Cardiac muscle cell (in vitro differentiated cells and primary cell): ENCODE results near the gene LDLRAD4. TPM values are rescaled to one million over a fixed set of nuclear protein-coding genes. Genes with fewer than 3 reads are reported as not detected.

Source experiments
- DNase-seq, 2 donors: peaks; one replicate each; pipeline versions ENCODE4 v3.0.0 to v3.0.0-alpha.2; 2010 to 2017; ENCODE audit warnings: low read depth in 1 of 2, low spot score in 1 of 2
- H3K27ac ChIP-seq: fragments of 200-600 bp; sonication (generic); 2 replicates; pipeline ENCODE4 v1.5.1; 2016
- H3K27me3 ChIP-seq: fragments of 200-600 bp; sonication (generic); 2 replicates; pipeline ENCODE4 v1.6.0; 2016; ENCODE audit warnings: control low read depth
- H3K36me3 ChIP-seq: fragments of 200-600 bp; sonication (generic); 2 replicates; pipeline ENCODE4 v1.5.1; 2016; ENCODE audit warnings: control low read depth
- H3K4me1 ChIP-seq: fragments of 200-600 bp; sonication (generic); 2 replicates; pipeline ENCODE4 v1.8.1; 2017; ENCODE audit warnings: low read depth, mild to moderate bottlenecking, mixed run types
- H3K4me3 ChIP-seq: fragments of 200-600 bp; sonication (generic); 2 replicates; pipeline ENCODE4 v1.5.1; 2016; ENCODE audit warnings: mild to moderate bottlenecking
- H3K9me3 ChIP-seq: fragments of 200-600 bp; sonication (generic); 2 replicates; pipeline ENCODE4 v1.5.1; 2017; ENCODE audit warnings: low read depth, mild to moderate bottlenecking, control low read depth
- polyA plus RNA-seq: library from polyadenylated mRNA; unstranded; fragments of >200 nt; fragmentation: Nextera tagmentation; extraction: Ambion mirVana; gene quantifications from 2 replicates; pipeline ENCODE4 v1.2.1, GENCODE V29; 2016
- total RNA-seq: library from RNA; depleted of rRNA; stranded (reverse); fragments of >200 nt; gene quantifications from 2 replicates; pipeline ENCODE4 v1.2.3, GENCODE V29; 2016
- TF ChIP-seq, protein P1 (sequence below): IDR thresholded peaks from 2 replicates; pipeline ENCODE4 v1.5.1; 2012; ENCODE audit warnings: low read depth, mild to moderate bottlenecking, low read length

The LDLRAD4 gene
- total and polyA plus RNA-seq, 2 experiments from 2014 or later: 10.5 to 11.5 TPM

DNA sequence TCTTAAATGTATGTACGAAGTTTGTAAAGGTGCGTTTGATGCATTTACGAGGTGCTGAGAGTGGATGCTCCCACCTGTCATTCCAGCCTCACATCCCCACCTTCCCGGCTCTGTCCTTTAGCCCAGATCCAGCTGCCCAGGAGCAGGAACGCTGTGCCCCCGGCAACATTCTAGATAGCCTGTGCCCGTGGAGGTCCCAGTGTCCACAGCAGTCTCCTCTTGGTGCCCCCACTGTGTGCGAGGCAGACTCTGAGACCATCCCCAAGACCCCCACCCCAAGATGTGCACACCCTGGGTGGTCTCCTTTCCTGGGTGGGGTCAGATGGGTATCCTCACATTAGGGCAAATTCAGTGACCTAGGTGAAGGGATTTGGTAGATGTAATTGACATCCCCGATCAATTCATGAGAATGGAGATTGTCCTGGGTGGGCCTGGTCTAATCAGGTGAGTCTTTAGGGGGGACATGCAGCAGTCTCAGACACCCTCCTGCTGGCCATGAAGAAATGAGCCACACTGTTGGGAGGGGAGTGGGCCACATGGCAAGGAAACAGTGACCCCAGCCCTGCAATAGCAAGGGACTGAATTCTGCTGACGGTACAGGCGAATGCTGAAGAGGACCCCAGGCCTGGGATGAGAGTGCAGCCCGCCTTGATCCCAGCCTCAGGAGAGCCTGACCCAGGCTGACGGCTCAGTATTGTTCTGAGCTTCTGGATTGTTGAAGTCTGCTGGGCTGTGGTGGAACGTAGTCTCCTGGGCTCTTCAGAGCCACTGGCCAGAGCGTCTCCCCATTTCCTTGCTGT, 304.5 kb downstream of the LDLRAD4 start:
- Histone ChIP-seq H3K4me1 (no peaks in the 10 kb centered on the region), H3K4me3 (no peak overlapping the region), H3K36me3 (no peaks in the 10 kb centered on the region), H3K27me3 (no peaks in the 10 kb centered on the region), H3K27ac (no peak overlapping the region), H3K9me3 (no peaks in the 10 kb centered on the region)
- no peak for DNase-seq
- TF ChIP-seq, protein P1, sequence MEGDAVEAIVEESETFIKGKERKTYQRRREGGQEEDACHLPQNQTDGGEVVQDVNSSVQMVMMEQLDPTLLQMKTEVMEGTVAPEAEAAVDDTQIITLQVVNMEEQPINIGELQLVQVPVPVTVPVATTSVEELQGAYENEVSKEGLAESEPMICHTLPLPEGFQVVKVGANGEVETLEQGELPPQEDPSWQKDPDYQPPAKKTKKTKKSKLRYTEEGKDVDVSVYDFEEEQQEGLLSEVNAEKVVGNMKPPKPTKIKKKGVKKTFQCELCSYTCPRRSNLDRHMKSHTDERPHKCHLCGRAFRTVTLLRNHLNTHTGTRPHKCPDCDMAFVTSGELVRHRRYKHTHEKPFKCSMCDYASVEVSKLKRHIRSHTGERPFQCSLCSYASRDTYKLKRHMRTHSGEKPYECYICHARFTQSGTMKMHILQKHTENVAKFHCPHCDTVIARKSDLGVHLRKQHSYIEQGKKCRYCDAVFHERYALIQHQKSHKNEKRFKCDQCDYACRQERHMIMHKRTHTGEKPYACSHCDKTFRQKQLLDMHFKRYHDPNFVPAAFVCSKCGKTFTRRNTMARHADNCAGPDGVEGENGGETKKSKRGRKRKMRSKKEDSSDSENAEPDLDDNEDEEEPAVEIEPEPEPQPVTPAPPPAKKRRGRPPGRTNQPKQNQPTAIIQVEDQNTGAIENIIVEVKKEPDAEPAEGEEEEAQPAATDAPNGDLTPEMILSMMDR: no peak

DNA sequence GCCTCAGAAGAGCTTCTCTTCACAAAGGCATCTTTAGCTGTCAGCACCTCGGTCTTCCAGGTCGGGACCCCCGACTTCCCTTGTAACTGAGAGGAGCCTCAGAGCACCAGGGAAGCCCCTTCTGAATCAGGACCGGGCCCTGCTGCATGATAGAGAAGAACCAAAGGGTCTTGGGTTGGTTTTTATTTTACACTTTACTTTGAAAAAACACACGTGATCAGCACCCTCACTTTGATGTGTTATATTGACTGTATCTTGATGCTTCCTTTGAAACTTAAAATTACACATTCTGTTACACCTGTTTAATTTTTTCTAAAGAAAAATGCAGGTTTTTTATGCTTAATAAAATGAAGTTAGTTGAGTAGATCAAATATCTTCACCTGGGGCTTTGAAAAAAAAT, 305.5 kb downstream of the LDLRAD4 start:
- H3K27me3 ChIP-seq: no peaks in the 10 kb centered on the region
- no peak overlapping the region for H3K4me3 ChIP-seq
- no peaks in the 10 kb centered on the region for H3K9me3 ChIP-seq
- H3K4me1 ChIP-seq: no peaks in the 10 kb centered on the region
- no peak overlapping the region for H3K27ac ChIP-seq
- no peak for DNase-seq
- TF ChIP-seq, protein P1: no peak
- no peaks in the 10 kb centered on the region for H3K36me3 ChIP-seq

DNA sequence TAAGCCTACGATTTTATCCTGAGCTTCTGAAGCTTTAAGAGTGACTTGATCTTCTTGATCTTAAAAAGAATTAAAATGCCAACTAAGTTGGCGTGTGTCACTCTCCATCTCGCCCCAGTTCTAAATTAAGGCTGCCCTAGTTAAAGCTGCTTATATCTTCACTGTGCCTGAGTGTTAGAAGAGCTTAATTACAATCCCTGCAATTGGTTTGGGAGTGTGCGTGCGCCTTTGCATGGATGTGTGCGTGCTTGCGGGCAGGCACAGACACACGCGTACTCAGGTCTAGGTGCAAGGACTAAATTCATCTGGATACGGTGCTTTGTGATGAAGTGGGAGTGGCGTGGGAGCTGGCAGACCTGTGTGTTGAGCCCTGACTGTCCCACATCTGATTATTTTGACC, 306.3 kb downstream of the LDLRAD4 start:
- TF ChIP-seq, protein P1: no peak
- Histone ChIP-seq H3K36me3 (no peaks in the 10 kb centered on the region), H3K27me3 (no peaks in the 10 kb centered on the region), H3K4me3 (no peak overlapping the region), H3K4me1 (no peaks in the 10 kb centered on the region), H3K9me3 (no peaks in the 10 kb centered on the region), H3K27ac (no peak overlapping the region)
- DNase-seq: no peak

DNA sequence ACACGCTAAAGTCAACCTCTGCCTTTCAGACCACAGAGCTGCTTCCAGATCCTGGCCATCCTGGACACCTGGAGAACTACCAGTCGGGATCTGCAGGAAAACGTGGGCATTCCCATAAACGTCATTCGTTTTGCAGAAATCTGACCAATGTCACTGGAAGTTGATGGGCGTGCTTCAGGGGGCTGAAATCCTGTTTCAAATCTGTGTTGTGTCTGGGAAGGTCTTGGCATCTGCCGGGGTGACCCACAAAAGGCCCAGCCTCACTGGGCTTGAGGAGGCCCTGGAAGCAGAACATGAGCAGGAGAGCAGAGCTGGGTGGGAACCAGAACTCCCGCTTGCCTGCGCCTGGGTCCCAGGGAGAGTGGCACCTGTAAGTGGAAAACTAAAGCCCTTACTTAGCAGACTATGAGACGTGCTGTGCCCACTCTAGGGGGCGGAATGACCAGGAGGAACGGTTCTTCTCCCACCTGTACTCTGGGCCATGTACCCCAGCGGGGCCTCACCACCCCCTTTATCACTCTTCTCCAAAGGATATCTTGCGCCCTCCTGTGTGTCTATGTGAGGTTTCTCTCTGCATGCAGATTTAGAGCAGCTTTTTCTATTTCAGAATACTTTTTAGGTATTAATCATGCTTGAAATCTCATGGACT, 306.9 kb downstream of the LDLRAD4 start:
- no peaks in the 10 kb centered on the region for H3K36me3 ChIP-seq
- H3K27ac ChIP-seq: no peak overlapping the region
- no peak for DNase-seq
- H3K4me3 ChIP-seq: no peak overlapping the region
- H3K9me3 ChIP-seq: no peaks in the 10 kb centered on the region
- H3K4me1 ChIP-seq: no peaks in the 10 kb centered on the region
- TF ChIP-seq, protein P1: no peak
- H3K27me3 ChIP-seq: no peaks in the 10 kb centered on the region

DNA sequence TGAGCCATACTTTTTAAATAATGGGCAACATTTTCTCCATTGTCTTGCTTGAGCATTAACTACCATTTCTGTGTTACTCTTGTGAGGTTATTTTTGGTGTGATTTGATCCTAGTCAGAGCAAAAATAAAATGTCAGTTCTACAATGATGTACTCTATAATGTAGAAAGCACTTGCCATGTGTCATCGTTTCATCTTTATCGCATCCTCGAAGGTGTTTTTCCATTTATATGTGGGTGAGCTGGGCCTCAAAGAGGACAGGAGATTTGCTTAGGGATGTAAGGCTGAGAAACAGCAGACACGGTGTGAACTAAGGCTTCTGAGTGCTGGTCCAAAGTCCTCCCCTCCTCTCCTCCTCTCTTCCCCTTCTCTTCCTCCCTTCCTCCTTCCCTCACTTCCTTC, 308.0 kb downstream of the LDLRAD4 start:
- Histone ChIP-seq H3K9me3 (no peaks in the 10 kb centered on the region), H3K27ac (no peak overlapping the region), H3K4me3 (no peak overlapping the region), H3K27me3 (no peaks in the 10 kb centered on the region), H3K4me1 (no peaks in the 10 kb centered on the region), H3K36me3 (no peaks in the 10 kb centered on the region)
- TF ChIP-seq, protein P1: no peak
- DNase-seq: no peak
